C4-2B (cell line): ENCODE results near the gene TMEM255A.

Experiments used
- H3K27ac ChIP-seq: fragments of 450-650 bp; 2 replicates; pipeline ENCODE4 v1.5.1; 2017
- ZFX ChIP-seq: fragments of 450-650 bp; IDR thresholded peaks from 2 replicates; pipeline ENCODE4 v1.6.1; 2017
- TF ChIP-seq, protein P1 (sequence below): fragments of 450-650 bp; conservative IDR thresholded peaks from 2 replicates; pipeline ENCODE4 v1.5.1; 2017; ENCODE audit warnings: mild to moderate bottlenecking

The TMEM255A gene

DNA sequence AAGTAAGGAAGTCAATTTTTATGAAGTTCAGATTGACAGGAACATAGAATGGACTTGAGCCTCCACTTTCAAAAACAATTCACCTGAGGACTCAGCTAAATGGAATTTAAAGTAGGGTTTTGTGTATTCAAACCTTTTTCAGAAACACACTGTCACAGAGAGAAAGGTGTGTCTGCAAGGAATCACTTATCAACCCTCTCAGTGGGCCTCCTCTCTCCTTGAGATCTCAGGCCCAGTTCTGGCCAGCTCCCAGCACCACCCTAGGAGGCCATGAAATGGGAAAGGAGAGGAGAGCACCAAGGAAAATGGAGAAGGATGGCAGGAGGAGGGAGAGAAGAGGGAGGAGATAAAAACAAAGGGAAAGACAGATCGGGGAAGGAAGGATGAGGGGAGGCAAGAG, 28.6 kb downstream of the TMEM255A start:
- no peak for TF ChIP-seq ZFX
- TF ChIP-seq, protein P1, sequence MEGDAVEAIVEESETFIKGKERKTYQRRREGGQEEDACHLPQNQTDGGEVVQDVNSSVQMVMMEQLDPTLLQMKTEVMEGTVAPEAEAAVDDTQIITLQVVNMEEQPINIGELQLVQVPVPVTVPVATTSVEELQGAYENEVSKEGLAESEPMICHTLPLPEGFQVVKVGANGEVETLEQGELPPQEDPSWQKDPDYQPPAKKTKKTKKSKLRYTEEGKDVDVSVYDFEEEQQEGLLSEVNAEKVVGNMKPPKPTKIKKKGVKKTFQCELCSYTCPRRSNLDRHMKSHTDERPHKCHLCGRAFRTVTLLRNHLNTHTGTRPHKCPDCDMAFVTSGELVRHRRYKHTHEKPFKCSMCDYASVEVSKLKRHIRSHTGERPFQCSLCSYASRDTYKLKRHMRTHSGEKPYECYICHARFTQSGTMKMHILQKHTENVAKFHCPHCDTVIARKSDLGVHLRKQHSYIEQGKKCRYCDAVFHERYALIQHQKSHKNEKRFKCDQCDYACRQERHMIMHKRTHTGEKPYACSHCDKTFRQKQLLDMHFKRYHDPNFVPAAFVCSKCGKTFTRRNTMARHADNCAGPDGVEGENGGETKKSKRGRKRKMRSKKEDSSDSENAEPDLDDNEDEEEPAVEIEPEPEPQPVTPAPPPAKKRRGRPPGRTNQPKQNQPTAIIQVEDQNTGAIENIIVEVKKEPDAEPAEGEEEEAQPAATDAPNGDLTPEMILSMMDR = no peak
- no peak overlapping the region for H3K27ac ChIP-seq

DNA sequence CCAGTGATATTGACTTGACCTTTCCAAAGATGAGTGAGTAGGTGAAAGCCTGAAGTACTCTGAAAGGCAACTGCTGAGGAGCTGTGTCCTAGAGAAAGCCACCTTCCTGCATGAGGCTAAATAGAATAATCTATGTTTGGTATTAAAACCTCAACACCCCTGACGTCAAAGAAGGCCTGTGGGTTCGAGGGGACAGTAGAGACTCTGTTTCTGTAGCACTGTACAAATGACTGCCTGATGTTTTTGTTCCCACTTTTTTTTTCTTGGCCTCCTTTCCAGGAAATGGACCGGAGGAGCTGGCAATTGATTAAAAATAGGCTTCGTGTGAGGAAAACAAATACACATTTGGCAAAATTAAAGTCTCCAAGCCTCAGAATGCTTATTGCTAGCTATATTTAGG, 29.5 kb downstream of the TMEM255A start:
- no peak for TF ChIP-seq ZFX
- TF ChIP-seq, protein P1 = no peak

DNA sequence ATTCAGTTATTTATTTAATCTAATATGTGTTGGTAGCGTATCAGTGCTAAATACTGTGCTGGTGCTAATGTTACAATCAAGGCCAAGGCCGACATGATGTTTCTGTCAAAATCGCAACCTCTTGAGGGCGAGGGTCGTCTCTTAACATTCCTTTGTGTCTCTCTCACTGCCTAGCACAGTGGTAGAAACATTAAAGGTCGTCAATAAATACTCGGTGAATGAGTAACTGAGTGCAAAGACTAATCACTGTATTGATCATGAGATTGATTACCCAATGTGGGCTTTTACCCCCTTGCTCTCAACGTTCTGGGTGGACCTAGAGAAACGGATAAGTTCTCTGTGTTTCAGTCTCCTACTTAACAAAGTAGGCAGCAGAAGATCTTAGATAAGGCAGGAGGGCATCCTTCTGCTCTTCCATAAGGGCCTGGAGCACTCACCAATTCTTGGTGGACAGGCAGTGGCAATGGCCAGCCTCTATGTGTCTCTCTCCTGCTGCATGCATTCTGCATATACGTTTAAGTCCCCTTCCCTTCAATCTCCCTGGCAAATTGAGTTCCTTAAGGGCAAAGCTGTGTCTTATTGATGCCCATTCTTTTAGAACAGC, 30.1 kb downstream of the TMEM255A start:
- no peak overlapping the region for H3K27ac ChIP-seq
- TF ChIP-seq, protein P1 = no peak
- TF ChIP-seq ZFX = no peak

More for the DNA sequence above, 29.5 kb downstream of the TMEM255A start:
- no peak overlapping the region for H3K27ac ChIP-seq

DNA sequence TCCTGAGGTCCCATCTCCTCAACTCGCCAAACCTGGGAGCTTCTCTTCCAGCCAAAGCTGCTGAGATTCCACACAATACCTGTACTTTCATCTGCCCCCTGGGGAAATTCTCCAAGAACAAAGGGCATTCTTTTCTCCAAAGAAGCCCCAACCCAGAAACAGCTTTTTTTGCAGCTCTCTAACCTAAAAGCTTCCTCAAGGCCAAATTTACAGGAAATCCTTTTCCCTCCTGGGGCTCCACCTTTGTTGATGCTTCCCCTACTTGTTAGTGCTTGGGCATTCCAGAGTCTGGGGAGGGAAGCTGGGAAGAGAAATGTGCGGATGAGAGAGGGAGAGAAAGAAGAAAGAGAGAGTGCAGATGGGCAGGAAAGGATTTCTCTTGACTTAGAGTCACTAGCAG, 36.3 kb downstream of the TMEM255A start:
- no peak for TF ChIP-seq ZFX
- TF ChIP-seq, protein P1 = no peak
- H3K27ac ChIP-seq = no peak overlapping the region

DNA sequence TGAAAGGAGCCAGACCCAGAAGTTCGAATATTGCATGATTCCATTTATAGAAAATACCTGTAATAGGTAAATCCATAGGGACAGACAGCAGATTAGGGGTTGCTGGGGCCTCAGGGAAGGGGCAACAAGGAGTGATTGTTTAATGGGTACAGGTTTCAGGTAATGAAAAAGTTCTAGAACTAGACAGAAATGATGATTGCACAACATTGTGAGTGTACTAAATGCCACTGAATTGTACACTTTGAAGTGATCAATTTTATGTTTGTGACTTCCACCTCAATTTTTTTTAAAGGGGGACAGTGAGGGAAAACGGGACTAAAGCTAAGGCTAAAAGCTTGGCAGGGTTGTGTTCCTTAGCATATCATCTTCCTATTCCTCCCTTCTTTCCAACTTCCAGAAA, 37.1 kb downstream of the TMEM255A start:
- TF ChIP-seq, protein P1 = no peak
- no peak for TF ChIP-seq ZFX
- no peak overlapping the region for H3K27ac ChIP-seq

DNA sequence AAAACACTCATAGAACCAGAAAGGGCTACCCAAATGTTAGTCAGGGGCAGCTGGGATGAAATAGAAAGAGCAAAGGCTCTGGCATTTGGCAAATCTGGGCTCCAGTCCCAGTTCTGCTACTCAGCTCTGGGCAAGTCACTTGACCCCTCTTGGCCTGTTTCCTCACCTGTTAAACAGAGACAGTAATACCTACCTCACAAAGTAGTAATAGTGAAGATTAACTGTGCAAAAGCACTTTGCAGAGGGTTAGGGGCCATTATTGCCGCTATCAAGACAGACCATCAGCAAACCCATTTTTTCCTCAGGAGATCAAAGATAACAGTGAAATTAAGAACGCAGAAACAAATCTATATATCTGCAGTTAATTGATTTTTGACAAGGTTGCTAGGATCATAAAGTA, 40.0 kb downstream of the TMEM255A start:
- no peak for TF ChIP-seq ZFX
- TF ChIP-seq, protein P1 = no peak

DNA sequence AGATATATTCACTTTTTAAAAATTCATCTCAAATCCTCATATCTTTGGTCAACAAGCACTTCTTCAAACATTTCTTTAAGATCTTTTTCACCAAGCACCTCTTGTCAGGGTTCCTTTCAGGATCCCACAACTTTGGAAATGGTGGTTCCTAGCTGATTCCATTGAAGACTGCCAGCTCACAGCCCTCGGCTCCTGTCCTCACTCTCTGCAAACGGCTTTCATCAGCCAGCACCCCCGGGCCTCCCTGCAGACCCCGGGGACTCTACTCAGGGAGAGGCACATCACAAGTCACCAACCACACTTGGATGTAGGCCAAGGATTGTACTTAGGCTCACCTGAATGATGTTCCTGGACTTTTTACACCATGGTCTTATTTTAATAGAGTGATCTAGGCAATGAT, 40.7 kb downstream of the TMEM255A start:
- no peak for TF ChIP-seq ZFX
- TF ChIP-seq, protein P1 = no peak

More for the DNA sequence above, 40.0 kb downstream of the TMEM255A start:
- no peak overlapping the region for H3K27ac ChIP-seq

More for the DNA sequence above, 40.7 kb downstream of the TMEM255A start:
- no peak overlapping the region for H3K27ac ChIP-seq
